SK-N-MC (cell line): ENCODE data around the gene BAD.
"Not testable (repeated sequence)": the region's sequence is repeated elsewhere in the genome, so short reads cannot be mapped to it uniquely, and the experiment has no call there.

Experiments
- DNase-seq: peaks from one replicate; pipeline ENCODE4 v3.0.0-alpha.2; 2011; ENCODE audit warnings: low read depth, low spot score
- H3K27ac ChIP-seq: fragments of 200-600 bp; sonication (generic); 2 replicates; pipeline ENCODE4 v1.5.1; 2016; ENCODE audit warnings: mixed run types
- H3K36me3 ChIP-seq: fragments of 200-600 bp; sonication (generic); 2 replicates; pipeline ENCODE4 v1.6.1; 2017; ENCODE audit warnings: antibody characterized with exemption, low read length, mixed read lengths; ENCODE audit not compliant: insufficient read depth
- H3K4me3 ChIP-seq: fragments of 200-600 bp; sonication (generic); 2 replicates; pipeline ENCODE4 v1.5.1; 2016
- H3K9ac ChIP-seq: fragments of 200-600 bp; sonication (generic); 2 replicates; pipeline ENCODE4 v1.8.0; 2017; ENCODE audit warnings: mixed run types, mixed read lengths; ENCODE audit not compliant: insufficient read length
- H3K9me3 ChIP-seq: fragments of 200-600 bp; sonication (generic); 2 replicates; pipeline ENCODE4 v1.6.1; 2017; ENCODE audit warnings: low read depth, mild to moderate bottlenecking, antibody characterized with exemption, low read length, moderate library complexity, mixed read lengths
- EZH2 ChIP-seq: fragments of 200-600 bp; sonication (generic); IDR thresholded peaks from one replicate; pipeline ENCODE4 v1.6.1; 2017; ENCODE audit warnings: antibody characterized with exemption
- FOXP2 ChIP-seq: optimal IDR thresholded peaks from 2 replicates; pipeline ENCODE3; 2011; ENCODE audit warnings: mild to moderate bottlenecking, moderate library complexity; ENCODE audit not compliant: insufficient read depth; ENCODE audit errors: extremely low read length, control extremely low read depth
- POLR2AphosphoS5 ChIP-seq: IDR thresholded peaks from 2 replicates; pipeline ENCODE4 v1.6.1; 2012; ENCODE audit warnings: mild to moderate bottlenecking, low read depth, low read length, borderline replicate concordance

The BAD gene

GRCh38 chr11:64247729-64248531 is 36.5 kb downstream of the BAD start:
- peak overlapping the region; percentile 37 for H3K9ac ChIP-seq
- DNase-seq = no peak
- TF ChIP-seq FOXP2 (no peak), POLR2AphosphoS5 (no peak; the same call in 1 of the 2 replicates), EZH2 (no peak)
- no peak overlapping the region for H3K4me3 ChIP-seq
- no peaks in the 10 kb centered on the region for H3K9me3 ChIP-seq
- peak overlapping the region; percentile 86 for H3K27ac ChIP-seq
- peaks cover 4% of the 10 kb centered on the region; the same call in 1 of the 2 replicates for H3K36me3 ChIP-seq

GRCh38 chr11:64246871-64247728 is 37.4 kb downstream of the BAD start, which contains the start of gene PPP1R14B:
PPP1R14B (minus strand) TSS chr11:64246943; CDS start chr11:64246673, 270 bp downstream.
- H3K4me3 ChIP-seq = peak within 1 kb of the TSS; percentile 99
- H3K36me3 ChIP-seq = peaks cover 4% of the 10 kb centered on the region; the same call in 1 of the 2 replicates
- peak within 1 kb of the TSS; percentile 92 for H3K9ac ChIP-seq
- no peaks in the 10 kb centered on the region for H3K9me3 ChIP-seq
- no peak for TF ChIP-seq FOXP2
- TF ChIP-seq EZH2 = no peak
- TF ChIP-seq POLR2AphosphoS5 = peak; percentile 59; the same call in 1 of the 2 replicates
- DNase-seq = no peak
- peak within 1 kb of the TSS; percentile 87 for H3K27ac ChIP-seq

GRCh38 chr11:64246621-64246870 is 37.9 kb downstream of the BAD start:
- H3K4me3 ChIP-seq = peak overlapping the region; percentile 99
- not testable (repeated sequence) for DNase-seq, H3K9ac ChIP-seq, H3K27ac ChIP-seq, H3K9me3 ChIP-seq, H3K36me3 ChIP-seq

DNA sequence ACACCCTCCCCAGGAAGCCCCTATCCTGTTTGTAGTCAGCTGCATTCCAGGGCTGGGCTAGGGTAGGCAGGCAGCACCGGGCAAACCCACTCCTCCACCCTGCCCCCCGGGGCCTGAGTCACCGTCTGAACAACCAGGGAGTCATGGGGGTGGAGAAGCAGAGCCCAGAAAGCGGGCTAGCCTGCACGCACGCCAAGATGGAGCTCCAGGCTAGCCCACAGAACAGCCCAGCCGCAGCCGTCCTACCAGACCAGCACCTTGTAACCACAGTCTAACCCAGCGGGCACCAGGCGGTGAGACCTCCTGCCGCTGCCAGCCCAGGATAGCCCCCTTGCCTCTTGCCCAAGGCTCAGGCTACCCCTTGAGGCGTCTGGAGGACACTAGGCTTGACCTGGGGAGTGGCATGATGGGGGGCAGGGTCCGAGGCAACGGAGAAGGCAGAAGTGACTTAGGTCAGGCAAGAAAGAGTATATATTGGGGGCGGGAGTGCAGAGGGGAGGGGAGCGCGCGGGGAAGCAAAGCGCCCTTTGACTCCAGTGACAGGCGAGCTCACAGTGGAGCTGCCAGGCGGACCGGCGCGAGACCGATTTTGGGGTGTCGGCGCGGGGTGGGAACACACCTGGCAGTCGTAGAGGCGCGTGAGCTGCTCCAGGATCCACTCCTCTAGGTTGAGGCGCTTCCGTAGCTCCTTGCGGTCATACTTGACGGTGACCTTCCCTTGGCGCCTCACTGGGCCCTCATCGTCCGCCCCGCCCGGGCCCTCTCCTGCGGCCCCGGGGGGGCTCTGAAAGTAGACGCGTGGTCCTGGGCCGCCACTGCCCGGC is 38.5 kb downstream of the BAD start:
- H3K9ac ChIP-seq = peak overlapping the region; percentile 92
- 0 out of 2 replicates have a peak overlapping the region, but pooled peaks have one; percentile 50 for H3K27ac ChIP-seq
- H3K9me3 ChIP-seq = no peaks in the 10 kb centered on the region
- no peak for TF ChIP-seq POLR2AphosphoS5
- DNase-seq = no peak
- H3K36me3 ChIP-seq = peaks cover 4% of the 10 kb centered on the region; the same call in 1 of the 2 replicates
- H3K4me3 ChIP-seq = peak overlapping the region; percentile 99

DNA sequence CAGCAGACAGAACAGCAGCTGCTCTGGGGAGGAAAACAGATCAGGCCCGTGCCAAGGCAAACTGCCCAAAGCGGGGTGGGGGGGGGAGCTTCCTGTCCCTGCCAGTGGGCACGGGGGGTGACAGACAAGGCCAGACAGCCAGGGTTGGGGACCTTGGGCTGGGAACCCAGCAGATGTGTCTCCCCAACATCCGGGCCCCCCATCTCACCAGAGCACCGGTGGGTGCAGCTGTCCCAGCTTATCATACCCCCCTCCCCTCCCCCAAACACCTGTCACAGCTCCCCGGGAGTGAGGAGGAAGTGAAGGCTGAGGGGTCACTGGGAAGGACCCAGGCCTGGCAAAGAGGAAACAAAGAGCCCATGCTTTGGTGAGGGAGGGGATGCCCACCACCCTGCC is 39.1 kb downstream of the BAD start:
- Histone ChIP-seq H3K4me3 (peak overlapping the region; percentile 99), H3K9me3 (no peaks in the 10 kb centered on the region), H3K27ac (peak overlapping the region; percentile 25; the same call in 1 of the 2 replicates), H3K9ac (peak overlapping the region; percentile 92), H3K36me3 (peaks cover 4% of the 10 kb centered on the region; the same call in 1 of the 2 replicates)
- DNase-seq = no peak
- TF ChIP-seq POLR2AphosphoS5 (no peak), EZH2 (no peak), FOXP2 (no peak)

DNA sequence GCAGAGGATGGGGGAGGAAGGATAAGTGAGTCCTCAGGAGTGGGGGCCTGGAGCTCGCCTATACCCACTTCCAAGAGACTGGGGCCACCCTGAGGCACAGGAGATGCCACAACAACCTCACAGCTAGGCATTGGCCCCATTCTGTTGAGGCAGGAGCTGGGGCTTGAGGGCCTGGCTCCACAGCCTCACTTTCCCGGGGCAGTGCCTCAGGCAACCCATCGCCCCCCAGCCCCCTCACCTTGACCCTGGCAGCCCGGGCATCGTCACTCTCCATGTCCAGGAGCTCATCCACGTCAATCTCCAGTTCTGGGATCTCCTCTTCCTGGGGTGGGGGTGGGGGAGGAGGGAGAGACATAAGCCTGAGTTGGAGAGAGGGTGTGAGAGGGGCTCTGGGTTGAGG is 39.5 kb downstream of the BAD start:
- no peak for DNase-seq
- no peaks in the 10 kb centered on the region for H3K9me3 ChIP-seq
- peak overlapping the region; percentile 25; the same call in 1 of the 2 replicates for H3K27ac ChIP-seq
- peaks cover 4% of the 10 kb centered on the region; the same call in 1 of the 2 replicates for H3K36me3 ChIP-seq
- peak overlapping the region; percentile 92 for H3K9ac ChIP-seq
- TF ChIP-seq FOXP2 = no peak
- peak; percentile 39; the same call in 1 of the 2 replicates for TF ChIP-seq POLR2AphosphoS5
- TF ChIP-seq EZH2 = no peak
- peak overlapping the region; percentile 99 for H3K4me3 ChIP-seq

- Histone ChIP-seq H3K4me3 (no peak overlapping the region), H3K9me3 (no peaks in the 10 kb centered on the region), H3K27ac (peak overlapping the region; percentile 25; the same call in 1 of the 2 replicates), H3K9ac (no peak overlapping the region), H3K36me3 (peaks cover 4% of the 10 kb centered on the region; the same call in 1 of the 2 replicates)
- TF ChIP-seq EZH2 (no peak), FOXP2 (no peak), POLR2AphosphoS5 (no peak; the same call in 1 of the 2 replicates)
- DNase-seq = no peak
These were observed 40.4 kb downstream of the BAD start for GRCh38 chr11:64244107-64244506.

DNA sequence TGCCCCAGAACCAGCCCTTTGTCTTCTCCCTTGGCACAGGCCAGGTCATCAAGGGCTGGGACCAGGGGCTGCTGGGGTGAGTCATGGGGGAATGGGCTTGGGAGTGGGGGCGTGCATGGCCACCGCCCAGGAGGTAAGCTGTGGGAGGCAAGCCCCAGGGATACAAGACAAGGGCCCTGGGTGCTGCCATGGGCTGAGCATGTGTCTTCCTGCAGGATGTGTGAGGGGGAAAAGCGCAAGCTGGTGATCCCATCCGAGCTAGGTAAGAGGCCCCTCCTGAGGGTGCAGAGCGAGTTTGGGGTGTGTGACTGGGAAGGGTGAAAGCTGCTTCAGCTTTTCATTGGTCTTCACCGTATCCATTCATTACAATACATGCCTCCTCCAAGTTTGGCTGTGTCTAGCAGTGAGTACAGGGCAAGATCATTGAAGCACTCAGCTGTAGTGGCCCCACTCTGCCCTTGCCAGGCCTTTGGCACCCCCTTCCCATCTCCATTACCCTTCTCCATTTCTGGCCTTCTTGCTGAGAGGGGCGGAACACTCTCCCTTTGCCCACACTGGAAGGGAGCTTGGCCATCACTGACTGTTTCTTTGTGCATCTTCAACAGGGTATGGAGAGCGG is 41.1 kb downstream of the BAD start:
- Histone ChIP-seq H3K27ac (peak overlapping the region; percentile 42; the same call in 1 of the 2 replicates), H3K36me3 (peaks cover 4% of the 10 kb centered on the region; the same call in 1 of the 2 replicates), H3K4me3 (no peak overlapping the region), H3K9me3 (no peaks in the 10 kb centered on the region), H3K9ac (no peak overlapping the region)
- no peak for DNase-seq
- TF ChIP-seq POLR2AphosphoS5 (peak; percentile 14), EZH2 (no peak)
